HFFc6 (cell line): ENCODE data around the gene TMEM119. TPM values are rescaled to one million over a fixed set of nuclear protein-coding genes. Genes with fewer than 3 reads are reported as not detected.

ENCODE experiments used
- DNase-seq: peaks from one replicate; pipeline ENCODE4 v3.0.0-alpha.2; 2018
- H3K27ac Mint-ChIP-seq: 2 replicates; pipeline ENCODE4 v1.8.0; 2020; ENCODE audit warnings: mild to moderate bottlenecking, mixed read lengths
- H3K27me3 Mint-ChIP-seq: 2 replicates; pipeline ENCODE4 v1.8.0; 2021; ENCODE audit warnings: mild to moderate bottlenecking, moderate library complexity, mixed read lengths; ENCODE audit not compliant: insufficient read depth
- H3K36me3 Mint-ChIP-seq: 2 replicates; pipeline ENCODE4 v1.8.0; 2021; ENCODE audit warnings: low read depth, mixed read lengths
- H3K4me1 Mint-ChIP-seq: 2 replicates; pipeline ENCODE4 v1.8.0; 2020; ENCODE audit warnings: low read depth, mixed read lengths
- H3K4me3 Mint-ChIP-seq: 2 replicates; pipeline ENCODE4 v1.8.0; 2020; ENCODE audit warnings: mild to moderate bottlenecking, moderate library complexity, mixed read lengths
- H3K9me3 Mint-ChIP-seq: 2 replicates; pipeline ENCODE4 v1.8.0; 2020; ENCODE audit warnings: mild to moderate bottlenecking, mixed read lengths
- CTCF ChIP-seq: fragments of 200-600 bp; sonication (generic); IDR thresholded peaks from 2 replicates; pipeline ENCODE4 v1.5.0; 2021; ENCODE audit warnings: antibody characterized with exemption, mild to moderate bottlenecking
- total RNA-seq, 6 experiments: library from RNA; stranded (reverse); fragmentation: NEBNext Ultra II Directional; extraction: Animal tissue kit (Norgen Biotek cat#: 25700); gene quantifications; 2 replicates in 1 of 6; 3 replicates in 5 of 6; pipeline ENCODE4 v1.2.3, GENCODE V29; 2021

Gene TMEM119
- total RNA-seq, 6 experiments from 2014 or later, result 11.9 to 22.2 (median 19.1) TPM

GRCh38 chr12:108643941-108644810 lies 46.3 kb upstream of the TMEM119 start:
- Mint-ChIP-seq H3K27me3 (peaks cover 45% of the 10 kb centered on the region), H3K4me1 (peaks cover 95% of the 10 kb centered on the region), H3K27ac (peak overlapping the region; percentile 26; the same call in 1 of the 2 replicates), H3K36me3 (peaks cover 91% of the 10 kb centered on the region), H3K9me3 (peaks cover 8% of the 10 kb centered on the region; the same call in 1 of the 2 replicates), H3K4me3 (no peak overlapping the region)
- no peak for TF ChIP-seq CTCF
- no peak for DNase-seq

- Mint-ChIP-seq H3K27ac (no peak overlapping the region; the same call in 1 of the 2 replicates), H3K27me3 (peaks cover 53% of the 10 kb centered on the region), H3K36me3 (peaks cover 84% of the 10 kb centered on the region), H3K4me1 (peaks cover 86% of the 10 kb centered on the region), H3K9me3 (peaks cover 9% of the 10 kb centered on the region; the same call in 1 of the 2 replicates), H3K4me3 (no peak overlapping the region)
- TF ChIP-seq CTCF, result no peak
- DNase-seq, result no peak
Measured at GRCh38 chr12:108642899-108643654, 45.2 kb upstream of the TMEM119 start.

- Mint-ChIP-seq H3K36me3 (peaks cover 77% of the 10 kb centered on the region), H3K4me3 (peak overlapping the region; percentile 14; the same call in 1 of the 2 replicates), H3K27ac (peak overlapping the region; percentile 72), H3K4me1 (peaks cover 84% of the 10 kb centered on the region), H3K27me3 (peaks cover 54% of the 10 kb centered on the region), H3K9me3 (peaks cover 9% of the 10 kb centered on the region; the same call in 1 of the 2 replicates)
- no peak for DNase-seq
- no peak for TF ChIP-seq CTCF
Measured at GRCh38 chr12:108642269-108642870, 44.5 kb upstream of the TMEM119 start.

- TF ChIP-seq CTCF, result no peak
- peak overlapping the region; percentile 6; the same call in 1 of the 2 replicates for H3K4me3 Mint-ChIP-seq
- peaks cover 72% of the 10 kb centered on the region for H3K36me3 Mint-ChIP-seq
- H3K4me1 Mint-ChIP-seq, result peaks cover 80% of the 10 kb centered on the region
- DNase-seq, result no peak
- peaks cover 9% of the 10 kb centered on the region; the same call in 1 of the 2 replicates for H3K9me3 Mint-ChIP-seq
- peak overlapping the region; percentile 72 for H3K27ac Mint-ChIP-seq
- H3K27me3 Mint-ChIP-seq, result peaks cover 56% of the 10 kb centered on the region
Measured at GRCh38 chr12:108641446-108642268, 43.8 kb upstream of the TMEM119 start.
